AG09309 (cell line): ENCODE results near the gene WRNIP1.

Experiments
- DNase-seq: peaks from one replicate; pipeline ENCODE4 v3.0.0-alpha.2; 2010; ENCODE audit warnings: low read depth
- H3K4me3 ChIP-seq: 2 replicates; pipeline ENCODE4 v1.5.1; 2011; ENCODE audit warnings: mild to moderate bottlenecking, low read depth, low read length, moderate library complexity; ENCODE audit not compliant: control insufficient read depth
- TF ChIP-seq, protein P1 (sequence below): IDR thresholded peaks from 2 replicates; pipeline ENCODE4 v1.5.1; 2011; ENCODE audit warnings: mild to moderate bottlenecking, low read depth, low read length, inconsistent platforms; ENCODE audit not compliant: insufficient read depth, control insufficient read depth; ENCODE audit errors: missing control alignments

The WRNIP1 gene

DNA sequence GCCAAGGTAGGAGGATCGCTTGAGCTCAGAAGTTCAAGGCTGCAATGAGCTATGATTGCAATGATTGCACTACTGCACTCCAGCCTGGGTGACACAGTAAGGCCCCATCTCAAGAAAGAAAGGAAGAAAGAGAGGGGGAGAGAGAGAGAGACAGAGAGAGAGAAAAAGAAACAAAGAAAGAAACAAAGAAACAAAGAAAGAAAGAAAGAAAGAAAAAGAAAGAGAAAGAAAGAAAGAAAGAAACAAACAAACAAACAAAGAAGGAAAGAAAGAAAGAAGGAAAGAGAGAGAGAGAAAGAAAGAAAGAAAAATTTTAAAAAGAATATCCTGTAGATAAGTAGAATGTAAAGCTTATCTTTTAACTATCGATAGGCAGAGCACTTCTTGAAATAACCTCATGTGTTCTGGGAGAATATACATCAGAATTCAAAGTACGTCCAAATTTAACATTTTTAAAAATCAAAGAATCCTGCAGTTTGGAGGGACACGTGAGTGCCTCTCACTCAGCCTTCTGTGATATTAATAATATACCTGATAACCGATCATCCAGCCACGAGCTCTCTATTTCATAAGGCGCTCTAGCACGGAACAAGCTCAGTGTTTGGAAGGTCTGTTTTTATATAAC is 39.7 kb upstream of the WRNIP1 start:
- H3K4me3 ChIP-seq: no peak overlapping the region
- TF ChIP-seq, protein P1, sequence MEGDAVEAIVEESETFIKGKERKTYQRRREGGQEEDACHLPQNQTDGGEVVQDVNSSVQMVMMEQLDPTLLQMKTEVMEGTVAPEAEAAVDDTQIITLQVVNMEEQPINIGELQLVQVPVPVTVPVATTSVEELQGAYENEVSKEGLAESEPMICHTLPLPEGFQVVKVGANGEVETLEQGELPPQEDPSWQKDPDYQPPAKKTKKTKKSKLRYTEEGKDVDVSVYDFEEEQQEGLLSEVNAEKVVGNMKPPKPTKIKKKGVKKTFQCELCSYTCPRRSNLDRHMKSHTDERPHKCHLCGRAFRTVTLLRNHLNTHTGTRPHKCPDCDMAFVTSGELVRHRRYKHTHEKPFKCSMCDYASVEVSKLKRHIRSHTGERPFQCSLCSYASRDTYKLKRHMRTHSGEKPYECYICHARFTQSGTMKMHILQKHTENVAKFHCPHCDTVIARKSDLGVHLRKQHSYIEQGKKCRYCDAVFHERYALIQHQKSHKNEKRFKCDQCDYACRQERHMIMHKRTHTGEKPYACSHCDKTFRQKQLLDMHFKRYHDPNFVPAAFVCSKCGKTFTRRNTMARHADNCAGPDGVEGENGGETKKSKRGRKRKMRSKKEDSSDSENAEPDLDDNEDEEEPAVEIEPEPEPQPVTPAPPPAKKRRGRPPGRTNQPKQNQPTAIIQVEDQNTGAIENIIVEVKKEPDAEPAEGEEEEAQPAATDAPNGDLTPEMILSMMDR: no peak
- no peak for DNase-seq

DNA sequence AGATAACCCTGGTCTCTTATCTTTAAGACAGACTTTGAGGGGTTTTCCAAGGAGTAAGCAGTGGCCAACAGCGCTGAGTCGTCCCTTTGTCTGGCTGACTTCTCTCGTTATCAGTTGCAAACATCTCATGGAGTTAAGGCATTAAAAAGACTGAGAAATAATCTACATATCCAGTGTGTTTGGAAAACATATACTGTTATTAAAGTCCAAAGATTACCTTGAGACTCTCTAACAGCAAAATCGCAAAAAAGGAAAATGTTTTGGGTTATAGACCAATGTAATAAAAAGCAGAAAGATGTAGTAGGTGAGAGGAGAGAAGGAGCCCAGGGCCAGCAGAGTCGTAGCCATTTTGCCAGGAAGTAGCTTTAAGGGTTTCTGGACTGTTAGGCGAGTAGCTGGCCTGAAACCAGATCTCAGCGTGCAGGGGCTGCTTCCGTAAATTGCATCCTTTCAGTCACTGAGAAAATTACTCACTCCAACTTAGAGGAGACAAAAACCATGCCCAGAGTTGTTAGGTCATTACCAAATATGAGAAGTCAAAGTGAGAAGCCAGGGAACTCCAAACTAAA is 39.1 kb upstream of the WRNIP1 start:
- TF ChIP-seq, protein P1: no peak
- no peak overlapping the region for H3K4me3 ChIP-seq
- no peak for DNase-seq

DNA sequence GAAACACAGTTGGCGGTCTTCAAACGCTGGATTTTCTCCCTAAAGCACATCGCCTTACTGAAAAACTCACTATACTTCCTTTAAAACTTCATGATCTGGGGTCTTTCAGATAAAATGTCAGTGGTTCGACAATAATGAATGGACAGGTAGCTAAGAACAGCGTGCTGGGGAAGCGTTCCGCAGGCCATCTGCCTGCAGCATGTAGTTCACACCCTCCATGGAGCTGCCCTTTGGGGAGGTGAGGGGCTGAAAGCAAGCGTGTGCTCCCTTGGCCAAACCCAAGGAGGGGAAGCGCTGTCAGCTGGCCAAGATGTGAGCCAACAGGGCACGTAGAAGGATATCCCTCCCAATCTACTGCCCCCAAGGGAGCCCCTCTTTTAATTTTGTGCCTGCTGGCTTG is 35.3 kb upstream of the WRNIP1 start:
- no peak for DNase-seq
- no peak overlapping the region for H3K4me3 ChIP-seq
- TF ChIP-seq, protein P1: no peak

DNA sequence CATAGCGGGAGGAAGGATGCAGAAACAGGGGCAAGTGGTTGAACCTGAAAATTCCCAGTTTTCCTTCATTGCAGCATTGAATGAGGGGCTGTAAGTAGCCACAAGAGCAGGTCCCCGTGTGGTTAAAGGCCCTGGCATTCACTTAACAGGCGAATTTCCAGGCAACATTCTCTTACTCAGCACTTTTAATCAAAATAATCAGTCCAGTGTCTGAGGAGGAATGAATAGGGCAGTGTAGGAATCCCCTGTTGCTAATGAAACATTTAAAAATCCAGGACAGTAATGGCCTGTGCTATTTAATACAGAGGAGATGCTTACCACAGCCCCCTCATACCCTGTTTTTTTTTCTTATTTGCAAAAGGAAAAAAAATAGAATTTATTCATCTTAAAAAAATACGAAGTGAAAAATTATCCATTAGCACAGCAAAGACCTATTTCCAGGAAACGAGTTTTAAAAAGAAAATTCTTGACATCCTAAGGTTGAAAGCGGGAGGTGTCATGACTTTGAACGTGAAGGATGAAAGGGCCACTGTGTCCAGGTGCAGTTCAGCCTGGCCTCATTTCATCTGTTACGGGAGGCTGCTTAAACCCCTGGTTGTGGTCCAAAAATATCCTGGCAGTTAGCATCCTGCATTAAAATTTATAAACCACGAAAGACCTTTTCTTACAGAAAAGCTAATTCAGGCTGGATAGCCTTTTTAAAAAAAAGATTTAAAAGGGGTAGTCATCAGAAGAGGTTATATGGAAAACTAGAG is 34.7 kb upstream of the WRNIP1 start:
- H3K4me3 ChIP-seq: no peak overlapping the region
- TF ChIP-seq, protein P1: no peak
- DNase-seq: no peak

DNA sequence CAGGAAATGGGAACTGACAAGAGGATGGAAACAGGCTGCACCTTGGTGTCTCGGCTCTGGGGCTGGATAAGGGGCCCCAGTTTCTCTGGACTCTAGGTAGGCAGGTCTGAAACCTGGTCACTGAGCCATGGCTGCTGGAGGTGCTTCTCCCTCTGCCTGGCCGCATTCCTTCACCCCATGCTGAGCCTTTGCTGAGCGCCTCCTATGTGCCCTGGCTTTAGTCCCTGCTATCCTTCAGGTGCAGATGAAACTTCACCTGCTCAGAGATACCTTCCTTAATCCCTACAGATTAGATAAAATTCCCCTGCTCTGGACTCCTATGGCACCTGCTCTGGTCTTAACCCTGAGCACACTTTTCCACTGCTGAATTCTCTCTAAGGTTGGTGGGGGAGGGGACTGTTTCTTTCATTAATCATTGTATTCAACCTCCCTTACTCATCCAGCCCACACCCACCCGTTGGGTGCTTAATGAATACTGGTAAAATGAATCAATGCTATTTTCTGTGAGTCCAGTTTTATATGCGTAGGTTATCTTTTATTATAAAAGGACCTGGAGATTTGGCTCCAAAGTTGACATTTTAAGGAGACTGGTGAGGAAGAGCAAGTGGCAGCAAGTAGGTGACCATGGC is 33.8 kb upstream of the WRNIP1 start:
- TF ChIP-seq, protein P1: no peak
- no peak for DNase-seq
- H3K4me3 ChIP-seq: no peak overlapping the region

DNA sequence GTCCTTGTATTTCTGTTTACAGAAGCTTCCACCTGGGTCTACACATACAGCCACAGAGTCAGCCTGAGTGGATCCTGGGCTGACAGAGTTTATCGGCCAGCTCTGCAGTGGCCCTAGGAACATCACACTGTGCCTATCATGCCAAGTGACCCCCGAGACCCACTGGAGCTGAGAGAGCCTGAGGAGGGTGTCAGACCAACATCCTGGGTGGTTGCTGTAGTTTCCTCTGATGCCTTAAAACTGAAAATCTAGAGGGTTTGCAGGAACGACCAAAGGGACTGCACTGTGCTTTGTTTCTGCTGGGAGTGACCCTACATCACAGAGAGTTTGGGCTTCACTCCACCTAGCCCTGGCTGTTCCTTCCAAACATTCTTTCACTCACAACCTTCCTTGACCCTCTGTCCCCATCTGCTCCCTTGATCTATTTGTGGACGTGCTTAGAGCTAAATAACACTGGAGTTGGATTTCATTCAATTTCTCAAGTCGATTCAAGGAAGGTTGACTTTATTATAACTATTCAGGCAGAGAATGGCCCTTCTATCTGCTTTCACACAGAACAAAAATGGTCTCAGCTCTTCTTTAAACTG is 32.6 kb upstream of the WRNIP1 start:
- H3K4me3 ChIP-seq: no peak overlapping the region
- no peak for DNase-seq
- TF ChIP-seq, protein P1: no peak
